Natural killer cell (primary cell): Measurements from ENCODE around the gene KCNS1. TPM values are rescaled to one million over a fixed set of nuclear protein-coding genes. Genes with fewer than 3 reads are reported as not detected.

Experiments used
- ATAC-seq, 3 donors: fragments of 150-1000 bp in 2 of 3; fragments of 200-7000 bp in 1 of 3; cut with Tn5 transposase; 1 replicate in 1 of 3; 2 replicates in 2 of 3; pipeline ENCODE4 v1.10.0; 2021; ENCODE audit warnings: mild to moderate bottlenecking in 2 of 3, moderate library complexity in 2 of 3
- DNase-seq, 2 donors: peaks; one replicate each; pipeline versions ENCODE4 v3.0.0 to v3.0.0-alpha.2; 2013 to 2021; ENCODE audit warnings: mixed read lengths in 1 of 2
- H3K27ac ChIP-seq: one replicate; pipeline ENCODE4 v1.5.1; 2013; ENCODE audit warnings: mild to moderate bottlenecking, low read length
- H3K27me3 ChIP-seq: one replicate; pipeline ENCODE4 v1.6.1; 2013; ENCODE audit warnings: low read length; ENCODE audit not compliant: control insufficient read depth, insufficient read depth
- H3K36me3 ChIP-seq: one replicate; pipeline ENCODE4 v1.6.1; 2013; ENCODE audit warnings: low read length; ENCODE audit not compliant: control insufficient read depth, insufficient read depth
- H3K4me1 ChIP-seq: one replicate; pipeline ENCODE4 v1.6.1; 2013; ENCODE audit warnings: low read length; ENCODE audit not compliant: control insufficient read depth, insufficient read depth
- H3K4me3 ChIP-seq: one replicate; pipeline ENCODE4 v1.5.1; 2013; ENCODE audit warnings: low read length
- H3K9me3 ChIP-seq: one replicate; pipeline ENCODE4 v1.6.1; 2013; ENCODE audit warnings: low read length; ENCODE audit not compliant: control insufficient read depth, insufficient read depth
- H3K27ac Mint-ChIP-seq, 2 donors: one replicate each; pipeline ENCODE4 v1.8.0; 2022; ENCODE audit warnings: mild to moderate bottlenecking in 2 of 2, mixed read lengths in 2 of 2, moderate library complexity in 1 of 2
- H3K27me3 Mint-ChIP-seq, 2 donors: one replicate each; pipeline ENCODE4 v1.8.0; 2022; ENCODE audit warnings: low read depth in 2 of 2, mixed read lengths in 2 of 2
- H3K36me3 Mint-ChIP-seq: one replicate; pipeline ENCODE4 v1.8.0; 2022; ENCODE audit warnings: mixed read lengths
- H3K4me1 Mint-ChIP-seq, 2 donors: one replicate each; pipeline ENCODE4 v1.8.0; 2022; ENCODE audit warnings: mixed read lengths in 2 of 2
- H3K4me3 Mint-ChIP-seq: one replicate; pipeline ENCODE4 v1.8.0; 2022; ENCODE audit warnings: mild to moderate bottlenecking, moderate library complexity, mixed read lengths
- H3K9me3 Mint-ChIP-seq, 2 donors: one replicate each; pipeline ENCODE4 v1.8.0; 2022; ENCODE audit warnings: mixed read lengths in 2 of 2
- WGBS: methylation state at CpG from one replicate; pipeline ENCODE4 v1.1.7; 2013; ENCODE audit warnings: missing lambda C conversion rate; ENCODE audit not compliant: insufficient coverage; 5-methylcytosine and 5-hydroxymethylcytosine counted together
- intact Hi-C: fragments of 100-400 bp; cut with micrococcal nuclease; formaldehyde crosslinking; loops from one replicate; pipeline ENCODE4 v1.14.2; 2022
- total RNA-seq, 4 donors: library from RNA; stranded (reverse); fragments of 120-200 nt in 1 of 4; gene quantifications; one replicate each; pipeline versions ENCODE4 v1.2.3 to v1.2.4, GENCODE V29; 2013 to 2022
- TF ChIP-seq, protein P1 (sequence below): fragments of 200-600 bp; IDR thresholded peaks from one replicate; pipeline ENCODE4 v1.8.0; 2022; ENCODE audit warnings: antibody characterized with exemption

KCNS1 gene
- total RNA-seq, 3 donors from 2014 or later (not counting 1 experiment from before 2014, with no cell fraction given) = not detected

DNA sequence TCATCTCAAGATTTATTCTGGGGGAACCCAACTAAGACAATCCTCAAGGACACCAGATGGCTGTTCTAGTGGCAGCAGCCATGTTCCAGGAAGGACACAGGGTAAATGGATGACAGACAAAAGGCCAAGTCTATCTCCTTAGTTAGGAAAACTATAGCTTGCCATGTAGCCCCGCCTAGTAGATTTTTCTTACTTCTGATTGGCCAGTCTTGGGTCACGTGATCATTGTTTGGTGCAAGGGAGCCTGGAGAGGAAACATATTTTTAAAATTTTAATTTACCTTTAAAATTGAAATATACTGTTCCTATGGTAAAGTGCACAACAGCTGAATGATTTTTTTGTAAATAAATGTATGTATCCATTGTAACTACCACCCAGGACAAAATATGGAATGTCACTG, 4.4 kb upstream of the KCNS1 start:
- H3K4me3 ChIP-seq = no peak overlapping the region

DNA sequence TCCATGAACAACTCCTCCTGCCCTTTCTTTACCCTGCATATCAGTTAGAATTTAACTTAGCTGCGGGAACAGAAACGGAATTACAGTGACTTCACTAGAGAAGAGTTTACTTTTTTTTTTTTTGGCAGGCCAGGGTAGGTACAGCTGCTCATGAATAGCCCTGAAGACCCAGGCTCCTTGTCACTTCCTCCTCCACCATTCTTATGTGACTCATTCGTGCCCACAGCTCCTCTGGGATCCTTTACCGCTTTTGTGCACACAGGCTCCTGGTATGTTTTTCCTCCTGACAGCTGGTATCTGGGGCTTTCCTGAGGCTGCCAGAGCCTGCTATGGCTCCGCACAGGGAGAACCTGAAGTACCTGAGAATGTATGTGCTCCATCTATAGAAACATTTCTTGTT, 3.9 kb upstream of the KCNS1 start:
- TF ChIP-seq, protein P1, sequence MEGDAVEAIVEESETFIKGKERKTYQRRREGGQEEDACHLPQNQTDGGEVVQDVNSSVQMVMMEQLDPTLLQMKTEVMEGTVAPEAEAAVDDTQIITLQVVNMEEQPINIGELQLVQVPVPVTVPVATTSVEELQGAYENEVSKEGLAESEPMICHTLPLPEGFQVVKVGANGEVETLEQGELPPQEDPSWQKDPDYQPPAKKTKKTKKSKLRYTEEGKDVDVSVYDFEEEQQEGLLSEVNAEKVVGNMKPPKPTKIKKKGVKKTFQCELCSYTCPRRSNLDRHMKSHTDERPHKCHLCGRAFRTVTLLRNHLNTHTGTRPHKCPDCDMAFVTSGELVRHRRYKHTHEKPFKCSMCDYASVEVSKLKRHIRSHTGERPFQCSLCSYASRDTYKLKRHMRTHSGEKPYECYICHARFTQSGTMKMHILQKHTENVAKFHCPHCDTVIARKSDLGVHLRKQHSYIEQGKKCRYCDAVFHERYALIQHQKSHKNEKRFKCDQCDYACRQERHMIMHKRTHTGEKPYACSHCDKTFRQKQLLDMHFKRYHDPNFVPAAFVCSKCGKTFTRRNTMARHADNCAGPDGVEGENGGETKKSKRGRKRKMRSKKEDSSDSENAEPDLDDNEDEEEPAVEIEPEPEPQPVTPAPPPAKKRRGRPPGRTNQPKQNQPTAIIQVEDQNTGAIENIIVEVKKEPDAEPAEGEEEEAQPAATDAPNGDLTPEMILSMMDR = no peak
- Mint-ChIP-seq H3K9me3 (no peaks in the 10 kb centered on the region), H3K27ac (no peak overlapping the region), H3K4me3 (no peak overlapping the region), H3K27me3 (peaks cover 22 to 41% of the 10 kb centered on the region in 2 donors), H3K36me3 (no peaks in the 10 kb centered on the region), H3K4me1 (peaks cover 0 to 9% of the 10 kb centered on the region in 2 donors)
- no peaks in the 10 kb centered on the region for H3K9me3 ChIP-seq
- WGBS = 82% methylated on average over 5 of the region's 5 CpGs
- intact Hi-C loops = no loop called here
- no peak for ATAC-seq
- H3K4me1 ChIP-seq = no peaks in the 10 kb centered on the region
- H3K4me3 ChIP-seq = no peak overlapping the region
- H3K36me3 ChIP-seq = no peaks in the 10 kb centered on the region
- H3K27me3 ChIP-seq = peaks cover 4% of the 10 kb centered on the region
- H3K27ac ChIP-seq = no peak overlapping the region
- no peak for DNase-seq

More for the DNA sequence above, 4.4 kb upstream of the KCNS1 start:
- Histone ChIP-seq H3K9me3 (no peaks in the 10 kb centered on the region), H3K27ac (no peak overlapping the region), H3K27me3 (peaks cover 3% of the 10 kb centered on the region), H3K4me1 (no peaks in the 10 kb centered on the region), H3K36me3 (no peaks in the 10 kb centered on the region)
- Mint-ChIP-seq H3K9me3 (no peaks in the 10 kb centered on the region), H3K36me3 (no peaks in the 10 kb centered on the region), H3K27ac (no peak overlapping the region), H3K4me1 (peaks cover 0 to 7% of the 10 kb centered on the region in 2 donors), H3K4me3 (no peak overlapping the region), H3K27me3 (peaks cover 17 to 35% of the 10 kb centered on the region in 2 donors)
- no peak for ATAC-seq
- intact Hi-C loops = no loop called here
- no peak for DNase-seq
- TF ChIP-seq, protein P1 = no peak
- WGBS = 80% methylated on average over 1 of the region's 2 CpGs

DNA sequence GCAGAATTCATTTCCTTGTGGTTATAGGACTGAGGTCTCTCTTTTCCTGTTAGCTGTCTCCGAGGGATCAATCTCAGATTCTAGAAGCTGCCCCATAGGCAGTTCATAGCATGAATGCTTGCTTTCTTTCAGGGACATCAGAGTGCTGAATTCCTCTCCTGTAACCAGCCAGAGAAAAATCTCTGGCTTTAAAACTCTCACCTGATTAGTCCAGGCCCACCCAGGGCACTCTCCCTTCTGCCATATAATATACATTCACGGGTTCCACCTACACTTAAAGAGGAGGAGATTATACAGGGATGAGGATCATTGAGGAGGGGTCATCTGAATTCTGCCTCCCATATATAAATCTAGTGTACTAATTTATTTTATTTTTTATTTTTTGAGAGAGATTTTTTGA, 2.1 kb upstream of the KCNS1 start:
- Histone ChIP-seq H3K9me3 (no peaks in the 10 kb centered on the region), H3K27ac (no peak overlapping the region), H3K36me3 (no peaks in the 10 kb centered on the region), H3K4me1 (no peaks in the 10 kb centered on the region), H3K4me3 (no peak overlapping the region), H3K27me3 (peaks cover 14% of the 10 kb centered on the region)
- TF ChIP-seq, protein P1 = no peak
- no peak overlapping the region for H3K27ac Mint-ChIP-seq
- no peaks in the 10 kb centered on the region for H3K9me3 Mint-ChIP-seq
- H3K27me3 Mint-ChIP-seq = peaks cover 27 to 51% of the 10 kb centered on the region in 2 donors
- no peak for DNase-seq
- peaks cover 0 to 9% of the 10 kb centered on the region in 2 donors for H3K4me1 Mint-ChIP-seq
- ATAC-seq = no peak
- intact Hi-C loops = no loop called here
- no peak overlapping the region for H3K4me3 Mint-ChIP-seq
- 23% methylated on average over 1 of the region's 2 CpGs for WGBS
- H3K36me3 Mint-ChIP-seq = no peaks in the 10 kb centered on the region

DNA sequence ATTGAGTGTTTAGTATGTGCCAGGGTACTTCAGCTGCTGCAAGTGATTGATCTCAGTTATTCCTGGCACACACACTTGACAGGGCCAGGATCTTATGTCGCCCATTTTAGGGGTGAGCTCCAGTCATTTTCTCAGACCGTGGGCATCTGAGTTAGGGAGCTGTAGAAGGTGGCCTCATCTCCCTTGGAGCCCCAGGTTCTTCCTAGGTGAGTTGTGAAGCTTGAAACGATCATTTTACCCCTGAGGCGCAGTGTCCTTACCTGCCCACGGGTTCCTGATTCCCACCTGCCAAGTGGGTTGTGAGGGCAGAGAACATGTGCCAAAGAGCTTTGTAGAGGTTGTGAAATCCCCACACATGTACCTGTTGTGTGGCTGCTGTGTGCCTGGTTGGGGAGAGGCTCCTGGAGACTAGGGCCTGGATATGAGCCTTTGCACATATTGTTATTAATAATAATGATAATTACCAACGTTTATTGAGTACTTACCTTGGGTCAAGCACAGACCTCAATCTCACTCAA, 465 bp upstream of the KCNS1 start:
- no peaks in the 10 kb centered on the region for H3K36me3 Mint-ChIP-seq
- H3K4me3 Mint-ChIP-seq = no peak overlapping the region
- Histone ChIP-seq H3K4me3 (no peak overlapping the region), H3K27ac (no peak overlapping the region), H3K36me3 (no peaks in the 10 kb centered on the region), H3K9me3 (no peaks in the 10 kb centered on the region), H3K27me3 (peaks cover 18% of the 10 kb centered on the region), H3K4me1 (peaks cover 4% of the 10 kb centered on the region)
- no peak for DNase-seq
- intact Hi-C loops = no loop called here
- H3K9me3 Mint-ChIP-seq = no peaks in the 10 kb centered on the region
- peaks cover 0 to 9% of the 10 kb centered on the region in 2 donors for H3K4me1 Mint-ChIP-seq
- no peak for ATAC-seq
- peaks cover 34 to 51% of the 10 kb centered on the region in 2 donors for H3K27me3 Mint-ChIP-seq
- TF ChIP-seq, protein P1 = no peak
- 95% methylated on average over 5 of the region's 6 CpGs for WGBS
- H3K27ac Mint-ChIP-seq = no peak overlapping the region
